Measurements from ENCODE around the gene TAF4B. TPM values are rescaled to one million over a fixed set of nuclear protein-coding genes. Genes with fewer than 3 reads are reported as not detected.

The TAF4B gene
- polyA plus RNA-seq, 1 donor, result 3.3 TPM

- Histone ChIP-seq H3K4me3 (ENCODE audit: low read length) (no peak overlapping the region), H3K4me1 (ENCODE audit: control insufficient read depth, insufficient read depth, low read length) (no peaks in the 10 kb centered on the region), H3K27me3 (ENCODE audit: control insufficient read depth, insufficient read depth, low read length) (no peaks in the 10 kb centered on the region), H3K27ac (ENCODE audit: low read length) (no peak overlapping the region), H3K36me3 (ENCODE audit: control insufficient read depth, insufficient read depth, low read length) (no peaks in the 10 kb centered on the region), H3K9me3 (ENCODE audit: control insufficient read depth, low read depth, low read length) (no peaks in the 10 kb centered on the region)
- no peak for DNase-seq
- 100% methylated on average over 1 of the region's 1 CpG for WGBS (ENCODE audit: insufficient coverage, low lambda C conversion rate)
These were observed 78.3 kb downstream of the TAF4B start for GRCh38 chr18:26304511-26304910.

GRCh38 chr18:26307161-26307773 is 81.0 kb downstream of the TAF4B start:
- H3K4me3 ChIP-seq (ENCODE audit: low read length), result no peak overlapping the region
- WGBS (ENCODE audit: insufficient coverage, low lambda C conversion rate), result no CpG with 5 or more reads among the region's 3 CpGs
- H3K9me3 ChIP-seq (ENCODE audit: control insufficient read depth, low read depth, low read length), result no peaks in the 10 kb centered on the region
- no peaks in the 10 kb centered on the region for H3K27me3 ChIP-seq (ENCODE audit: control insufficient read depth, insufficient read depth, low read length)
- no peaks in the 10 kb centered on the region for H3K4me1 ChIP-seq (ENCODE audit: control insufficient read depth, insufficient read depth, low read length)
- H3K36me3 ChIP-seq (ENCODE audit: control insufficient read depth, insufficient read depth, low read length), result no peaks in the 10 kb centered on the region
- H3K27ac ChIP-seq (ENCODE audit: low read length), result no peak overlapping the region
- peak; percentile 23 for DNase-seq

- Histone ChIP-seq H3K4me3 (ENCODE audit: low read length) (no peak overlapping the region), H3K4me1 (ENCODE audit: control insufficient read depth, insufficient read depth, low read length) (no peaks in the 10 kb centered on the region), H3K27me3 (ENCODE audit: control insufficient read depth, insufficient read depth, low read length) (no peaks in the 10 kb centered on the region), H3K27ac (ENCODE audit: low read length) (no peak overlapping the region), H3K36me3 (ENCODE audit: control insufficient read depth, insufficient read depth, low read length) (no peaks in the 10 kb centered on the region), H3K9me3 (ENCODE audit: control insufficient read depth, low read depth, low read length) (no peaks in the 10 kb centered on the region)
- WGBS (ENCODE audit: insufficient coverage, low lambda C conversion rate), result 100% methylated on average over 1 of the region's 1 CpG
- DNase-seq, result no peak
These were observed 83.0 kb downstream of the TAF4B start for GRCh38 chr18:26309281-26309680.

GRCh38 chr18:26312199-26312598 is 86.0 kb downstream of the TAF4B start:
- WGBS (ENCODE audit: insufficient coverage, low lambda C conversion rate), result no CpG with 5 or more reads among the region's 1 CpG
- Histone ChIP-seq H3K27me3 (ENCODE audit: control insufficient read depth, insufficient read depth, low read length) (no peaks in the 10 kb centered on the region), H3K27ac (ENCODE audit: low read length) (no peak overlapping the region), H3K4me1 (ENCODE audit: control insufficient read depth, insufficient read depth, low read length) (no peaks in the 10 kb centered on the region), H3K9me3 (ENCODE audit: control insufficient read depth, low read depth, low read length) (no peaks in the 10 kb centered on the region), H3K4me3 (ENCODE audit: low read length) (no peak overlapping the region), H3K36me3 (ENCODE audit: control insufficient read depth, insufficient read depth, low read length) (no peaks in the 10 kb centered on the region)
- DNase-seq, result no peak

GRCh38 chr18:26317398-26317797 is 91.2 kb downstream of the TAF4B start:
- 100% methylated on average over 1 of the region's 3 CpGs for WGBS (ENCODE audit: insufficient coverage, low lambda C conversion rate)
- DNase-seq, result no peak

GRCh38 chr18:26320686-26321085 is 94.4 kb downstream of the TAF4B start:
- no peaks in the 10 kb centered on the region for H3K9me3 ChIP-seq (ENCODE audit: control insufficient read depth, low read depth, low read length)
- no peaks in the 10 kb centered on the region for H3K4me1 ChIP-seq (ENCODE audit: control insufficient read depth, insufficient read depth, low read length)
- no CpG with 5 or more reads among the region's 1 CpG for WGBS (ENCODE audit: insufficient coverage, low lambda C conversion rate)
- H3K4me3 ChIP-seq (ENCODE audit: low read length), result no peak overlapping the region
- no peaks in the 10 kb centered on the region for H3K36me3 ChIP-seq (ENCODE audit: control insufficient read depth, insufficient read depth, low read length)
- DNase-seq, result no peak
- no peak overlapping the region for H3K27ac ChIP-seq (ENCODE audit: low read length)
- H3K27me3 ChIP-seq (ENCODE audit: control insufficient read depth, insufficient read depth, low read length), result no peaks in the 10 kb centered on the region

More at GRCh38 chr18:26317398-26317797, 91.2 kb downstream of the TAF4B start:
- H3K4me3 ChIP-seq (ENCODE audit: low read length), result no peak overlapping the region
- no peak overlapping the region for H3K27ac ChIP-seq (ENCODE audit: low read length)
- H3K36me3 ChIP-seq (ENCODE audit: control insufficient read depth, insufficient read depth, low read length), result no peaks in the 10 kb centered on the region
- no peaks in the 10 kb centered on the region for H3K27me3 ChIP-seq (ENCODE audit: control insufficient read depth, insufficient read depth, low read length)
- no peaks in the 10 kb centered on the region for H3K9me3 ChIP-seq (ENCODE audit: control insufficient read depth, low read depth, low read length)
- no peaks in the 10 kb centered on the region for H3K4me1 ChIP-seq (ENCODE audit: control insufficient read depth, insufficient read depth, low read length)

- Histone ChIP-seq H3K4me1 (ENCODE audit: control insufficient read depth, insufficient read depth, low read length) (no peaks in the 10 kb centered on the region), H3K4me3 (ENCODE audit: low read length) (no peak overlapping the region), H3K27me3 (ENCODE audit: control insufficient read depth, insufficient read depth, low read length) (no peaks in the 10 kb centered on the region), H3K9me3 (ENCODE audit: control insufficient read depth, low read depth, low read length) (no peaks in the 10 kb centered on the region), H3K36me3 (ENCODE audit: control insufficient read depth, insufficient read depth, low read length) (no peaks in the 10 kb centered on the region), H3K27ac (ENCODE audit: low read length) (no peak overlapping the region)
- WGBS (ENCODE audit: insufficient coverage, low lambda C conversion rate), result 86% methylated on average over 1 of the region's 3 CpGs
- no peak for DNase-seq
These were observed 96.8 kb downstream of the TAF4B start for GRCh38 chr18:26322890-26323653.

- WGBS (ENCODE audit: insufficient coverage, low lambda C conversion rate), result no CpG with 5 or more reads among the region's 2 CpGs
- Histone ChIP-seq H3K27me3 (ENCODE audit: control insufficient read depth, insufficient read depth, low read length) (no peaks in the 10 kb centered on the region), H3K27ac (ENCODE audit: low read length) (no peak overlapping the region), H3K9me3 (ENCODE audit: control insufficient read depth, low read depth, low read length) (no peaks in the 10 kb centered on the region), H3K36me3 (ENCODE audit: control insufficient read depth, insufficient read depth, low read length) (no peaks in the 10 kb centered on the region), H3K4me3 (ENCODE audit: low read length) (no peak overlapping the region), H3K4me1 (ENCODE audit: control insufficient read depth, insufficient read depth, low read length) (no peaks in the 10 kb centered on the region)
- DNase-seq, result no peak
These were observed 99.5 kb downstream of the TAF4B start for GRCh38 chr18:26325771-26326170.

- no peak for DNase-seq
- Histone ChIP-seq H3K9me3 (ENCODE audit: control insufficient read depth, low read depth, low read length) (no peaks in the 10 kb centered on the region), H3K4me3 (ENCODE audit: low read length) (no peak overlapping the region), H3K27ac (ENCODE audit: low read length) (no peak overlapping the region), H3K27me3 (ENCODE audit: control insufficient read depth, insufficient read depth, low read length) (no peaks in the 10 kb centered on the region), H3K4me1 (ENCODE audit: control insufficient read depth, insufficient read depth, low read length) (no peaks in the 10 kb centered on the region), H3K36me3 (ENCODE audit: control insufficient read depth, insufficient read depth, low read length) (no peaks in the 10 kb centered on the region)
- 83% methylated on average over 2 of the region's 3 CpGs for WGBS (ENCODE audit: insufficient coverage, low lambda C conversion rate)
These were observed 100.8 kb downstream of the TAF4B start for GRCh38 chr18:26327062-26327461.

GRCh38 chr18:26332991-26333390 is 106.7 kb downstream of the TAF4B start:
- Histone ChIP-seq H3K4me3 (ENCODE audit: low read length) (no peak overlapping the region), H3K27ac (ENCODE audit: low read length) (no peak overlapping the region), H3K9me3 (ENCODE audit: control insufficient read depth, low read depth, low read length) (no peaks in the 10 kb centered on the region), H3K4me1 (ENCODE audit: control insufficient read depth, insufficient read depth, low read length) (no peaks in the 10 kb centered on the region), H3K27me3 (ENCODE audit: control insufficient read depth, insufficient read depth, low read length) (no peaks in the 10 kb centered on the region), H3K36me3 (ENCODE audit: control insufficient read depth, insufficient read depth, low read length) (no peaks in the 10 kb centered on the region)
- DNase-seq, result no peak
- WGBS (ENCODE audit: insufficient coverage, low lambda C conversion rate), result no CpG with 5 or more reads among the region's 1 CpG

GRCh38 chr18:26335156-26335555 is 108.9 kb downstream of the TAF4B start:
- 100% methylated on average over 1 of the region's 2 CpGs for WGBS (ENCODE audit: insufficient coverage, low lambda C conversion rate)
- Histone ChIP-seq H3K9me3 (ENCODE audit: control insufficient read depth, low read depth, low read length) (no peaks in the 10 kb centered on the region), H3K4me1 (ENCODE audit: control insufficient read depth, insufficient read depth, low read length) (no peaks in the 10 kb centered on the region), H3K27ac (ENCODE audit: low read length) (no peak overlapping the region), H3K4me3 (ENCODE audit: low read length) (no peak overlapping the region), H3K36me3 (ENCODE audit: control insufficient read depth, insufficient read depth, low read length) (no peaks in the 10 kb centered on the region), H3K27me3 (ENCODE audit: control insufficient read depth, insufficient read depth, low read length) (no peaks in the 10 kb centered on the region)
- peak in 1 of 2 donors; percentile 2 for DNase-seq
